ENCODE results near the gene PCK1.

The PCK1 gene

GRCh38 chr20:57536771-57537724, 23.9 kb upstream of the PCK1 start:
- DNase-seq (ENCODE audit: low read depth): no peak

- DNase-seq (ENCODE audit: low read depth): no peak
Measured at GRCh38 chr20:57537822-57538221, 23.1 kb upstream of the PCK1 start.

- DNase-seq (ENCODE audit: low read depth): no peak
Measured at GRCh38 chr20:57539889-57540288, 21.0 kb upstream of the PCK1 start.

- DNase-seq (ENCODE audit: low read depth): no peak
Measured at GRCh38 chr20:57540890-57541580, 19.9 kb upstream of the PCK1 start.

GRCh38 chr20:57543754-57544153, 17.2 kb upstream of the PCK1 start:
- no peak for DNase-seq (ENCODE audit: low read depth)

- DNase-seq (ENCODE audit: low read depth): no peak
Measured at GRCh38 chr20:57544838-57545564, 15.9 kb upstream of the PCK1 start.

GRCh38 chr20:57545927-57546662, 14.8 kb upstream of the PCK1 start:
- no peak for DNase-seq (ENCODE audit: low read depth)

GRCh38 chr20:57546956-57547649, 13.8 kb upstream of the PCK1 start:
- no peak for DNase-seq (ENCODE audit: low read depth)

GRCh38 chr20:57548177-57549058, 12.5 kb upstream of the PCK1 start:
- no peak for DNase-seq (ENCODE audit: low read depth)

- DNase-seq (ENCODE audit: low read depth): no peak
Measured at GRCh38 chr20:57552471-57552870, 8.4 kb upstream of the PCK1 start.

- no peak for DNase-seq (ENCODE audit: low read depth)
Measured at GRCh38 chr20:57553376-57554018, 7.4 kb upstream of the PCK1 start.

- no peak for DNase-seq (ENCODE audit: low read depth)
Measured at GRCh38 chr20:57555457-57556184, 5.3 kb upstream of the PCK1 start.

- no peak for DNase-seq (ENCODE audit: low read depth)
Measured at GRCh38 chr20:57556980-57557274, 4.0 kb upstream of the PCK1 start.

GRCh38 chr20:57557926-57558613, 2.8 kb upstream of the PCK1 start:
- DNase-seq (ENCODE audit: low read depth): no peak

- no peak for DNase-seq (ENCODE audit: low read depth)
Measured at GRCh38 chr20:57558614-57559288, 2.2 kb upstream of the PCK1 start.

- DNase-seq (ENCODE audit: low read depth): no peak
Measured at GRCh38 chr20:57559289-57559634, 1.6 kb upstream of the PCK1 start.

GRCh38 chr20:57559658-57560553, 1.0 kb upstream of the PCK1 start:
- no peak for DNase-seq (ENCODE audit: low read depth)

Measured in stimulated activated CD8-positive, alpha-beta memory T cell treated with anti-CD3 and anti-CD28 coated beads, Interleukin-15, amount 100 ng/mL, for 24 hours (primary cell).